HG02852 (cell line): ENCODE measurements around the gene PPY.
"Not testable (repeated sequence)": the region's sequence is repeated elsewhere in the genome, so short reads cannot be mapped to it uniquely, and the experiment has no call there.

Experiments
- ATAC-seq: cut with Tn5 transposase; IDR thresholded peaks from one replicate; pipeline ENCODE4 v1.9.1; 2021; ENCODE audit warnings: mild to moderate bottlenecking, moderate library complexity; ENCODE audit not compliant: unreplicated experiment

Gene PPY

GRCh38 chr17:43906951-43907424, 35.3 kb downstream of the PPY start:
- ATAC-seq, result no peak

- no peak for ATAC-seq
Measured at GRCh38 chr17:43905985-43906852, 36.1 kb downstream of the PPY start.

- no peak for ATAC-seq
Measured at GRCh38 chr17:43905400-43905984, 36.8 kb downstream of the PPY start.

GRCh38 chr17:43901861-43902589, 40.3 kb downstream of the PPY start:
- ATAC-seq, result no peak

- no peak for ATAC-seq
Measured at GRCh38 chr17:43900858-43901754, 41.2 kb downstream of the PPY start.

- ATAC-seq, result no peak
Measured at GRCh38 chr17:43900183-43900857, 42.0 kb downstream of the PPY start.

- ATAC-seq, result no peak
Measured at GRCh38 chr17:43898446-43898845, 43.8 kb downstream of the PPY start.

GRCh38 chr17:43897831-43898230, 44.4 kb downstream of the PPY start:
- ATAC-seq, result no peak

GRCh38 chr17:43894494-43894893, 47.8 kb downstream of the PPY start:
- ATAC-seq, result not testable (repeated sequence)

- no peak for ATAC-seq
Measured at GRCh38 chr17:43892647-43892952, 49.7 kb downstream of the PPY start.

GRCh38 chr17:43891851-43892646, 50.2 kb downstream of the PPY start:
- ATAC-seq, result no peak
